NCI-H524 treated with DMSO at 0.1 percent for 48 hours (cell line): ENCODE data around the gene RNF112.
"Not testable (repeated sequence)": the region's sequence is repeated elsewhere in the genome, so short reads cannot be mapped to it uniquely, and the experiment has no call there.

ENCODE experiments used
- DNase-seq: peaks from one replicate; lab custom pipeline; 2025; lab: John Stamatoyannopoulos, UW

The RNF112 gene

GRCh38 chr17:19412984-19413383, 2.0 kb downstream of the RNF112 start:
- no peak for DNase-seq

- DNase-seq = no peak
Observed at GRCh38 chr17:19413761-19414160, 2.7 kb downstream of the RNF112 start.

GRCh38 chr17:19414396-19415280, 3.6 kb downstream of the RNF112 start:
- DNase-seq = no peak

GRCh38 chr17:19415311-19415710, 4.3 kb downstream of the RNF112 start:
- no peak for DNase-seq

- DNase-seq = no peak
Observed at GRCh38 chr17:19415806-19416775, 5.1 kb downstream of the RNF112 start.

GRCh38 chr17:19417611-19418010, 6.6 kb downstream of the RNF112 start:
- no peak for DNase-seq

GRCh38 chr17:19418251-19418992, 7.4 kb downstream of the RNF112 start:
- no peak for DNase-seq

GRCh38 chr17:19421219-19421618, 10.2 kb downstream of the RNF112 start:
- no peak for DNase-seq

- DNase-seq = no peak
Observed at GRCh38 chr17:19421926-19422325, 10.9 kb downstream of the RNF112 start.

GRCh38 chr17:19424934-19425868, 14.2 kb downstream of the RNF112 start:
- DNase-seq = no peak

- DNase-seq = no peak
Observed at GRCh38 chr17:19426631-19427030, 15.6 kb downstream of the RNF112 start.

GRCh38 chr17:19431691-19432090, 20.7 kb downstream of the RNF112 start:
- DNase-seq = no peak

- no peak for DNase-seq
Observed at GRCh38 chr17:19433255-19433654, 22.2 kb downstream of the RNF112 start.

GRCh38 chr17:19433727-19434340, 22.8 kb downstream of the RNF112 start:
- no peak for DNase-seq

GRCh38 chr17:19440421-19440820, 29.4 kb downstream of the RNF112 start:
- DNase-seq = no peak

- not testable (repeated sequence) for DNase-seq
Observed at GRCh38 chr17:19441288-19441687, 30.3 kb downstream of the RNF112 start.

- DNase-seq = no peak
Observed at GRCh38 chr17:19442731-19443130, 31.7 kb downstream of the RNF112 start.

GRCh38 chr17:19443148-19443547, 32.1 kb downstream of the RNF112 start:
- DNase-seq = no peak

GRCh38 chr17:19445105-19445504, 34.1 kb downstream of the RNF112 start:
- DNase-seq = no peak

- DNase-seq = not testable (repeated sequence)
Observed at GRCh38 chr17:19446577-19446976, 35.5 kb downstream of the RNF112 start.
